Astrocyte (in vitro differentiated cells and primary cell): ENCODE measurements around the gene FBXL14. TPM values are rescaled to one million over a fixed set of nuclear protein-coding genes. Genes with fewer than 3 reads are reported as not detected.

Experiments
- DNase-seq: peaks from one replicate; pipeline ENCODE4 v3.0.0-alpha.2; 2010; ENCODE audit warnings: low read depth
- FAIRE-seq: peaks from 2 replicates; lab custom pipeline; 2011; peaks lifted over from hg19 to GRCh38; lab: Jason Lieb, UNC
- H2AFZ ChIP-seq: 2 replicates; pipeline ENCODE4 v1.6.0; 2012; ENCODE audit warnings: low read depth, low read length, inconsistent platforms
- H3K27ac ChIP-seq: 2 replicates; pipeline ENCODE4 v1.5.1; 2011; ENCODE audit warnings: low read depth, low read length, inconsistent platforms
- H3K27me3 ChIP-seq: 2 replicates; pipeline ENCODE4 v1.6.0; 2011; ENCODE audit warnings: low read length, inconsistent platforms; ENCODE audit not compliant: insufficient read depth
- H3K36me3 ChIP-seq: 2 replicates; pipeline ENCODE4 v1.5.1; 2011; ENCODE audit warnings: low read length, inconsistent platforms; ENCODE audit not compliant: insufficient read depth
- H3K4me1 ChIP-seq: 2 replicates; pipeline ENCODE4 v1.5.1; 2011; ENCODE audit warnings: low read length, inconsistent platforms; ENCODE audit not compliant: insufficient read depth
- H3K4me2 ChIP-seq: 2 replicates; pipeline ENCODE4 v1.6.0; 2012; ENCODE audit warnings: low read length, inconsistent platforms
- H3K4me3 ChIP-seq: 2 replicates; pipeline ENCODE4 v1.5.1; 2011; ENCODE audit warnings: low read depth, mild to moderate bottlenecking, low read length, inconsistent platforms; ENCODE audit not compliant: insufficient read depth
- H3K79me2 ChIP-seq: 2 replicates; pipeline ENCODE4 v1.6.0; 2012; ENCODE audit warnings: mild to moderate bottlenecking, low read length, inconsistent platforms; ENCODE audit not compliant: insufficient read depth
- H3K9ac ChIP-seq: 2 replicates; pipeline ENCODE4 v1.6.0; 2012; ENCODE audit warnings: mild to moderate bottlenecking, low read length, inconsistent platforms
- H3K9me3 ChIP-seq: 2 replicates; pipeline ENCODE4 v1.5.1; 2012; ENCODE audit warnings: low read depth, mild to moderate bottlenecking, low read length, inconsistent platforms; ENCODE audit not compliant: insufficient read depth
- H4K20me1 ChIP-seq: 2 replicates; pipeline ENCODE4 v1.6.0; 2012; ENCODE audit warnings: low read length, inconsistent platforms; ENCODE audit not compliant: insufficient read depth
- H3K27ac Mint-ChIP-seq: one replicate; pipeline ENCODE4 v1.8.0; 2021; ENCODE audit warnings: mild to moderate bottlenecking, mixed read lengths; ENCODE audit not compliant: unreplicated experiment
- H3K27me3 Mint-ChIP-seq: one replicate; pipeline ENCODE4 v1.8.0; 2021; ENCODE audit warnings: low read depth, mixed read lengths; ENCODE audit not compliant: unreplicated experiment
- H3K36me3 Mint-ChIP-seq: one replicate; pipeline ENCODE4 v1.8.0; 2021; ENCODE audit warnings: low read depth, mixed read lengths; ENCODE audit not compliant: unreplicated experiment
- H3K4me1 Mint-ChIP-seq: one replicate; pipeline ENCODE4 v1.8.0; 2021; ENCODE audit warnings: low read depth, mixed read lengths; ENCODE audit not compliant: unreplicated experiment
- H3K4me3 Mint-ChIP-seq: one replicate; pipeline ENCODE4 v1.8.0; 2021; ENCODE audit warnings: mild to moderate bottlenecking, moderate library complexity, mixed read lengths; ENCODE audit not compliant: unreplicated experiment
- H3K9me3 Mint-ChIP-seq: one replicate; pipeline ENCODE4 v1.8.0; 2021; ENCODE audit warnings: mild to moderate bottlenecking, mixed read lengths; ENCODE audit not compliant: unreplicated experiment
- EZH2 ChIP-seq: IDR thresholded peaks from 2 replicates; pipeline ENCODE4 v1.6.1; 2012; ENCODE audit warnings: mild to moderate bottlenecking, low read length, inconsistent platforms; ENCODE audit not compliant: insufficient read depth
- total RNA-seq: library from RNA; stranded (reverse); gene quantifications from 2 replicates; pipeline ENCODE4 v1.2.1, GENCODE V29; 2021
- TF ChIP-seq, protein P1 (sequence below): IDR thresholded peaks from 2 replicates; pipeline ENCODE4 v1.5.1; 2011; ENCODE audit warnings: low read depth, mild to moderate bottlenecking, inconsistent platforms, low read length, moderate library complexity; ENCODE audit not compliant: insufficient read depth

The FBXL14 gene
- total RNA-seq, 1 donor from 2014 or later: 9.2 TPM

DNA sequence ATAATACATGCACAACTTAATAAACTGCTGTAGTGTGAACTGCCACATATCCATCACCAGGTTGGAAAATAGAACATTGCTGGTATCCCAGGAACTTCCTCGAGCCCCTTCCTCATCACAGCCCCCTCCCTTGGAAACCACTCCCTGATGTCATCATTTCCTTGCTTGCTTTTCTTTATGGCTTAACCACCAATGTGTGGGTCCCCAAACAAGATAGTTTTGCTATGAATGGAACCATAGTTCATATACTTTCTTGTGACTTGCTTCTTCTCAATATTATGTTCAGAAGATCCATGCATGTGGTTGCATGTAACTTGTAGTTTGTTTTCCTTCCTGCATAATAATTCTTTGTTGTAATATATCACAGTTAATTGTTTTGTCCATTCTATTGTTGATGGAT lies 25.7 kb upstream of the FBXL14 start:
- TF ChIP-seq EZH2: no peak
- TF ChIP-seq, protein P1, sequence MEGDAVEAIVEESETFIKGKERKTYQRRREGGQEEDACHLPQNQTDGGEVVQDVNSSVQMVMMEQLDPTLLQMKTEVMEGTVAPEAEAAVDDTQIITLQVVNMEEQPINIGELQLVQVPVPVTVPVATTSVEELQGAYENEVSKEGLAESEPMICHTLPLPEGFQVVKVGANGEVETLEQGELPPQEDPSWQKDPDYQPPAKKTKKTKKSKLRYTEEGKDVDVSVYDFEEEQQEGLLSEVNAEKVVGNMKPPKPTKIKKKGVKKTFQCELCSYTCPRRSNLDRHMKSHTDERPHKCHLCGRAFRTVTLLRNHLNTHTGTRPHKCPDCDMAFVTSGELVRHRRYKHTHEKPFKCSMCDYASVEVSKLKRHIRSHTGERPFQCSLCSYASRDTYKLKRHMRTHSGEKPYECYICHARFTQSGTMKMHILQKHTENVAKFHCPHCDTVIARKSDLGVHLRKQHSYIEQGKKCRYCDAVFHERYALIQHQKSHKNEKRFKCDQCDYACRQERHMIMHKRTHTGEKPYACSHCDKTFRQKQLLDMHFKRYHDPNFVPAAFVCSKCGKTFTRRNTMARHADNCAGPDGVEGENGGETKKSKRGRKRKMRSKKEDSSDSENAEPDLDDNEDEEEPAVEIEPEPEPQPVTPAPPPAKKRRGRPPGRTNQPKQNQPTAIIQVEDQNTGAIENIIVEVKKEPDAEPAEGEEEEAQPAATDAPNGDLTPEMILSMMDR: no peak
- no peak for FAIRE-seq

DNA sequence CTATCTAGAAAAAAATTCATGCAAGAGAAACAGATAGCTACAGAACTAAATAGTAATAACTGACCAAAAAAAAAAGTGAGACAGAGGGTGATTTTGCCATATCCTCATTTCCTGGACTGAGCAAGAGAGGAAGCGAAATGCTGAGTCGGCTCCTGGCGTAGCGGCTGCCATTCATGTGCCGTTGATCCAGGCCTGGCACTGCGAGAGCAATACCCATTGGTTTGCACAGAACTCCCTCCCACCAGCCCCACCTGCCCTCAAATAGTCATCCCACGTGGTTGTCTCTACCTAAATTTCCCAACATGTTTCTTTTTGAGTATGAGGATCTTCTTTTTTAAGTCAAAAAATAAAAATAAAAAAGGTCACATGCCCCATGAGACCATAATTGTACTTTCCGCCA lies 25.2 kb upstream of the FBXL14 start:
- TF ChIP-seq EZH2: no peak
- TF ChIP-seq, protein P1: no peak
- FAIRE-seq (no peak), DNase-seq (no peak)
- H4K20me1 ChIP-seq: peaks cover 20% of the 10 kb centered on the region
- no peaks in the 10 kb centered on the region for H3K9me3 ChIP-seq
- no peaks in the 10 kb centered on the region for H3K27me3 Mint-ChIP-seq
- H3K4me2 ChIP-seq: no peak overlapping the region
- H3K4me3 Mint-ChIP-seq: peak overlapping the region; percentile 36
- no peak overlapping the region for H3K4me3 ChIP-seq
- H3K9me3 Mint-ChIP-seq: no peaks in the 10 kb centered on the region
- peaks cover 25% of the 10 kb centered on the region for H3K4me1 Mint-ChIP-seq
- H2AFZ ChIP-seq: no peak overlapping the region
- H3K79me2 ChIP-seq: peaks cover 31% of the 10 kb centered on the region
- no peak overlapping the region for H3K9ac ChIP-seq
- no peak overlapping the region for H3K27ac ChIP-seq
- peaks cover 7% of the 10 kb centered on the region for H3K4me1 ChIP-seq
- no peak overlapping the region for H3K27ac Mint-ChIP-seq
- no peaks in the 10 kb centered on the region for H3K27me3 ChIP-seq
- no peaks in the 10 kb centered on the region for H3K36me3 ChIP-seq
- peaks cover 21% of the 10 kb centered on the region for H3K36me3 Mint-ChIP-seq

More for the DNA sequence above, 25.7 kb upstream of the FBXL14 start:
- H4K20me1 ChIP-seq: peaks cover 20% of the 10 kb centered on the region
- no peak overlapping the region for H3K27ac ChIP-seq
- H2AFZ ChIP-seq: no peak overlapping the region
- H3K4me1 ChIP-seq: peaks cover 8% of the 10 kb centered on the region
- peaks cover 27% of the 10 kb centered on the region for H3K79me2 ChIP-seq
- Mint-ChIP-seq H3K36me3 (peaks cover 24% of the 10 kb centered on the region), H3K9me3 (no peaks in the 10 kb centered on the region), H3K27ac (no peak overlapping the region), H3K4me1 (peaks cover 28% of the 10 kb centered on the region), H3K27me3 (no peaks in the 10 kb centered on the region), H3K4me3 (no peak overlapping the region)
- H3K4me2 ChIP-seq: no peak overlapping the region
- H3K4me3 ChIP-seq: no peak overlapping the region
- no peaks in the 10 kb centered on the region for H3K27me3 ChIP-seq
- no peak for DNase-seq
- H3K9me3 ChIP-seq: no peaks in the 10 kb centered on the region
- no peaks in the 10 kb centered on the region for H3K36me3 ChIP-seq
- H3K9ac ChIP-seq: no peak overlapping the region

DNA sequence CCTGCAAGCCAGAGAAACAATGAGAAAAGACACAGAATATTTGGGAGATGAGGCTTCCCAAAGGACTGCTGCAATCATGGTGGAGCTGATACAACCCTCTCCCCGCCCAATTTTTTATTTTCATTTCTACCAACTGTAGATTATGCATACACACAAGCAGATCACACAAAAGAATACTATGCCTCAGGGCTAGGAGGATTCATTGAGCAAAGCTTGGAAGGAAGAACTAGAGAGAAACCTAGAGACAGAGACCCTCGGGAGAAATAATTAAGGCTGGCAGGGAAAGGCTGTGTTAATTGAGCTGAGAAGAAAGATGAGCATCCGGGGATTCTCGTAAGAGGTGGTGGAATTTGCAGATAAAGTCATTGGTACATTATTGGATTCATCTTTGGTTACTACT lies 24.8 kb upstream of the FBXL14 start:
- FAIRE-seq: no peak

More for the DNA sequence above, 24.8 kb upstream of the FBXL14 start:
- H3K27me3 Mint-ChIP-seq: no peaks in the 10 kb centered on the region
- no peaks in the 10 kb centered on the region for H3K27me3 ChIP-seq
- H3K9me3 ChIP-seq: no peaks in the 10 kb centered on the region
- peaks cover 24% of the 10 kb centered on the region for H4K20me1 ChIP-seq
- no peak overlapping the region for H2AFZ ChIP-seq
- peak overlapping the region; percentile 36 for H3K4me3 Mint-ChIP-seq
- no peaks in the 10 kb centered on the region for H3K9me3 Mint-ChIP-seq
- H3K4me2 ChIP-seq: no peak overlapping the region
- H3K9ac ChIP-seq: no peak overlapping the region
- DNase-seq: no peak
- H3K36me3 Mint-ChIP-seq: peaks cover 20% of the 10 kb centered on the region
- no peaks in the 10 kb centered on the region for H3K36me3 ChIP-seq
- H3K79me2 ChIP-seq: peaks cover 35% of the 10 kb centered on the region
- no peak overlapping the region for H3K27ac ChIP-seq
- H3K27ac Mint-ChIP-seq: no peak overlapping the region
- TF ChIP-seq EZH2: no peak
- TF ChIP-seq, protein P1: no peak
- no peak overlapping the region for H3K4me3 ChIP-seq
- peaks cover 25% of the 10 kb centered on the region for H3K4me1 Mint-ChIP-seq
- peaks cover 7% of the 10 kb centered on the region for H3K4me1 ChIP-seq
